ENCODE results near the gene ZNF217. TPM values are rescaled to one million over a fixed set of nuclear protein-coding genes. Genes with fewer than 3 reads are reported as not detected.
"Not testable (repeated sequence)": the region's sequence is repeated elsewhere in the genome, so short reads cannot be mapped to it uniquely, and the experiment has no call there.

The ZNF217 gene
- total RNA-seq, 1 experiment from 2014 or later, result 45.6 TPM

DNA sequence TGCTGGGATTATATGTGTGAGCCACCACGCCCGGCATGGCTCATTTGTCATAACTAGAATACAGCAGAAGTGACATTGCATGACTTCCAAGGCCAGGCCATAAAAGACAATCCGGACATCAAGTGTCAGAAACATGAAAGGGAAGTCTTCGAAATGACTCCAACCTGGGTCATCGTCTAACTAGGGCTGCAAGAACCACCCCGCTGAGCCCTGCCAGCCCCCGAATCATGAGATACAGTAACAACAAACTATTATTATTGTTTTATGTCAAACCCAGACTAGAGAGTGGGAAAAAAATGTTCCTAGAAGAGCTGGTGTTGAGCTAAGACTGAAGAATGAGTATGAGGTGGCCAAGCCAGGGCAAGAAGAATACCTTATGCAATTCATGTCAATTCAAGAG, 59.6 kb downstream of the ZNF217 start:
- TF ChIP-seq CTCF (conservative IDR thresholded peaks at IDR 0.05; ENCODE audit: low read depth, low read length) (no peak), EZH2phosphoT487 (IDR thresholded peaks at IDR 0.05; ENCODE audit: borderline replicate concordance, low read length) (no peak), EZH2 (IDR thresholded peaks at IDR 0.05; ENCODE audit: low read length, unreplicated experiment) (no peak)
- Histone ChIP-seq H3K4me1 (ENCODE audit: insufficient read depth, low read length) (no peaks in the 10 kb centered on the region), H3K9me2 (replicated peaks; ENCODE audit: low read length) (no peaks in the 10 kb centered on the region), H3K9ac (ENCODE audit: low read length) (no peak overlapping the region), H3K79me2 (ENCODE audit: low read length) (no peaks in the 10 kb centered on the region), H3K27me3 (ENCODE audit: low read length) (no peaks in the 10 kb centered on the region), H3K27ac (ENCODE audit: low read length) (no peak overlapping the region), H3F3A (ENCODE audit: low read length, unreplicated experiment) (no peaks in the 10 kb centered on the region), H4K20me1 (ENCODE audit: low read length) (no peaks in the 10 kb centered on the region), H2AFZ (ENCODE audit: low read length) (no peak overlapping the region), H3K4me2 (ENCODE audit: low read length) (no peak overlapping the region), H3K9me3 (ENCODE audit: low read length) (no peaks in the 10 kb centered on the region), H3K4me3 (ENCODE audit: low read length) (no peak overlapping the region), H3K36me3 (ENCODE audit: low read depth, low read length) (no peaks in the 10 kb centered on the region)
- ChIA-PET POLR2A (ENCODE audit: unreplicated experiment) (no interaction called here), CTCF (no interaction called here)
- no peak for ATAC-seq
- intact Hi-C loops (cut with micrococcal nuclease), result no loop called here
- no TSS peak for BruUV-seq (replicated peaks)
- no peak for DNase-seq

DNA sequence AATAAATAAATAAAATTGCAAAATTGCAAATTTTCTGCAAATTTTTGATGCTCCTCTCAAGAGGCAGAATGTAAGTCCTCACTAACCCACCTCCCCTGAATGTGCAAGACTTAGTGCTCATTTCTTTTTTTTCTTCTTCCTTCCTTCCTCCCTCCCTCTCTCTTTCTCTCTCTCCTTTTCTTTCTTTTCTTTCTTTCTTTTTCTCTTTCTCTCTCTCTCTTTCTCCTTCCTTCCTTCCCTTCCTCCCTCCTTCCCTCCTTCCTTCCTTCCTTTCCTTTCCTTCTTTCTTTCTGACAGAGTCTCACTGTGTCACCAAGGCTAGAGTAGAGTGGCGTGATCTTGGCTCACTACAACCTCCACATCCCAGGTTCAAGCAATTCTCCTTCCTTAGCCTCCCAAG, 60.1 kb downstream of the ZNF217 start:
- Histone ChIP-seq H3K9ac (ENCODE audit: low read length) (no peak overlapping the region), H3F3A (ENCODE audit: low read length, unreplicated experiment) (no peaks in the 10 kb centered on the region), H3K4me2 (ENCODE audit: low read length) (no peak overlapping the region), H3K79me2 (ENCODE audit: low read length) (no peaks in the 10 kb centered on the region), H4K20me1 (ENCODE audit: low read length) (no peaks in the 10 kb centered on the region), H3K9me2 (replicated peaks; ENCODE audit: low read length) (no peaks in the 10 kb centered on the region), H3K9me3 (ENCODE audit: low read length) (no peaks in the 10 kb centered on the region), H3K36me3 (ENCODE audit: low read depth, low read length) (no peaks in the 10 kb centered on the region), H3K27me3 (ENCODE audit: low read length) (no peaks in the 10 kb centered on the region), H3K27ac (ENCODE audit: low read length) (no peak overlapping the region), H3K4me1 (ENCODE audit: insufficient read depth, low read length) (no peaks in the 10 kb centered on the region), H3K4me3 (ENCODE audit: low read length) (no peak overlapping the region), H2AFZ (ENCODE audit: low read length) (no peak overlapping the region)
- TF ChIP-seq CTCF (conservative IDR thresholded peaks at IDR 0.05; ENCODE audit: low read depth, low read length), result no peak
- no peak for TF ChIP-seq EZH2 (IDR thresholded peaks at IDR 0.05; ENCODE audit: low read length, unreplicated experiment)
- no peak for TF ChIP-seq EZH2phosphoT487 (IDR thresholded peaks at IDR 0.05; ENCODE audit: borderline replicate concordance, low read length)
- intact Hi-C loops (cut with micrococcal nuclease), result no loop called here
- CTCF ChIA-PET, result no interaction called here
- no peak for DNase-seq
- POLR2A ChIA-PET (ENCODE audit: unreplicated experiment), result no interaction called here
- BruUV-seq (replicated peaks), result no TSS peak
- no peak for ATAC-seq

GRCh38 chr20:53532654-53533312, 60.9 kb downstream of the ZNF217 start:
- H3K27ac ChIP-seq (ENCODE audit: low read length); H3F3A ChIP-seq (ENCODE audit: low read length, unreplicated experiment); H3K9ac ChIP-seq (ENCODE audit: low read length); H3K9me2 ChIP-seq (replicated peaks; ENCODE audit: low read length); H3K27me3 ChIP-seq (ENCODE audit: low read length); H2AFZ ChIP-seq (ENCODE audit: low read length); H3K36me3 ChIP-seq (ENCODE audit: low read depth, low read length); BruUV-seq (replicated peaks); H3K9me3 ChIP-seq (ENCODE audit: low read length); H3K4me2 ChIP-seq (ENCODE audit: low read length); H3K4me1 ChIP-seq (ENCODE audit: insufficient read depth, low read length); POLR2A ChIA-PET (ENCODE audit: unreplicated experiment); ATAC-seq; CTCF ChIA-PET; DNase-seq; intact Hi-C loops (cut with micrococcal nuclease); H4K20me1 ChIP-seq (ENCODE audit: low read length); H3K4me3 ChIP-seq (ENCODE audit: low read length); H3K79me2 ChIP-seq (ENCODE audit: low read length): not testable (repeated sequence)

All from PC-3 (cell line).